HUES6 (cell line): ENCODE data around the gene MAU2.
"Not testable (repeated sequence)": the region's sequence is repeated elsewhere in the genome, so short reads cannot be mapped to it uniquely, and the experiment has no call there.

Experiments
- H3K27ac ChIP-seq: 2 replicates; pipeline ENCODE4 v1.7.0; 2013; ENCODE audit warnings: low read depth, mild to moderate bottlenecking, low read length, inconsistent platforms
- H3K27me3 ChIP-seq: 2 replicates; pipeline ENCODE4 v1.6.1; 2013; ENCODE audit warnings: low read length; ENCODE audit not compliant: control insufficient read depth, insufficient read depth
- H3K36me3 ChIP-seq: 2 replicates; pipeline ENCODE4 v1.6.1; 2013; ENCODE audit warnings: low read length; ENCODE audit not compliant: control insufficient read depth, insufficient read depth
- H3K4me1 ChIP-seq: 2 replicates; pipeline ENCODE4 v1.6.1; 2013; ENCODE audit warnings: low read length; ENCODE audit not compliant: control insufficient read depth, insufficient read depth
- H3K4me3 ChIP-seq: 2 replicates; pipeline ENCODE4 v1.5.1; 2013; ENCODE audit warnings: low read depth, low read length
- H3K9ac ChIP-seq: one replicate; pipeline ENCODE4 v1.6.1; 2013; ENCODE audit warnings: mild to moderate bottlenecking, low read length
- H3K9me3 ChIP-seq: 2 replicates; pipeline ENCODE4 v1.6.1; 2013; ENCODE audit warnings: low read depth, low read length; ENCODE audit not compliant: control insufficient read depth, insufficient read depth

The MAU2 gene

DNA sequence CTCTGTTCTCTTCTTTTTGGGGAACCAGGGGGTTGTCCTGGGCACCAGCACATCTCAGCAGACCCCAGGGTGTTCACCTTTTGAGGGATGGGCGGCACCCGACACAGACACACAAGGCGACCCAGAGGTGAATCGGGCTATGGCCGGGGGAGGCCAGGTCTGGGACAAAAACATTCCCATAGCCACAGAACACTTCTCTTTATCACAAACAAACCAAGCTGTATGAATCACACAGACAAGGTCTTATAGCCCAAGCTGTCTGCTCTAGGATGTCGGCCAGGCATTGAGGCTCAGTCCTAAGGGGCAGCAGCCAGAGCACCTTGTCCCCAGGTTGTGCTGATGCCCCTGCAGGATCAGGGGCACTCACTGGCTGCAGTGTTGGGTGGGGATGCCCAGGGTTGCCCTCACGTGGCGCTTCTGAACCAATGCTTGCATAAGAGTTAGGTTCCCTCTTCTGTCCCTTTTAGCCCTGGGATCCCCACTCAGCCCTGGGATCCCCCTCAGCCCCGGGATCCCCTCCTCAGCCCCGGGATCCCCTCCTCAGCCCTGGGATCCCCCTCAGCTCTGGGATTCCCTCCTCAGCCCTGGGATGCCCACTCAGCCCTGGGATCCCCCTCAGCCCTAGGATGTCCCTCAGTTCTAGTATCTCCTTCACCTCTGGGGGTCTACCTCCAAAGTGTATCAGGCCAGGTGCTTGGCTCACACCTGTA is 26.9 kb downstream of the MAU2 start:
- Histone ChIP-seq H3K4me3 (no peak overlapping the region), H3K27ac (no peak overlapping the region), H3K9me3 (no peaks in the 10 kb centered on the region), H3K36me3 (peaks cover 84% of the 10 kb centered on the region), H3K9ac (no peak overlapping the region), H3K4me1 (no peaks in the 10 kb centered on the region), H3K27me3 (no peaks in the 10 kb centered on the region)

DNA sequence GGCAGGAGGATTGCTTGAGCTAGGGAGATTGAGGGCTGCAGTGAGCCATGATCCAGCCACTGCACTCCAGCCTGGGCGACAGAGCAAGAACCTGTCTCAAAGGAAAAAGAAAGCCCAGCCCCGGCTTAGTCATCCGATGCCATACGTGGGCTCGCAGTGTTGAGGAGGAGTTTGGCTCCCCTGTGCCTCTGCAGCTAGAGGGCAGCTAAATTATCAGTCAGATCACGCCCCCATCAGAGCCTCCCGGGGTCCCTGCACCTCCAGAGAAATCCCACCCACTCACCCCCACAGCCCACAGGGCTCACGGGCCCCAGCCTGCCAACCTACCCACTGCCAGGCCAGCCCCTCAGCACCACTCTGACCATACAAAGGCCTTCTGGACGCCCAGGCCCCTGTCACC is 27.6 kb downstream of the MAU2 start:
- no peak overlapping the region for H3K4me3 ChIP-seq
- peaks cover 86% of the 10 kb centered on the region for H3K36me3 ChIP-seq
- no peaks in the 10 kb centered on the region for H3K4me1 ChIP-seq
- H3K9me3 ChIP-seq = no peaks in the 10 kb centered on the region
- H3K27ac ChIP-seq = no peak overlapping the region
- no peak overlapping the region for H3K9ac ChIP-seq
- H3K27me3 ChIP-seq = no peaks in the 10 kb centered on the region

DNA sequence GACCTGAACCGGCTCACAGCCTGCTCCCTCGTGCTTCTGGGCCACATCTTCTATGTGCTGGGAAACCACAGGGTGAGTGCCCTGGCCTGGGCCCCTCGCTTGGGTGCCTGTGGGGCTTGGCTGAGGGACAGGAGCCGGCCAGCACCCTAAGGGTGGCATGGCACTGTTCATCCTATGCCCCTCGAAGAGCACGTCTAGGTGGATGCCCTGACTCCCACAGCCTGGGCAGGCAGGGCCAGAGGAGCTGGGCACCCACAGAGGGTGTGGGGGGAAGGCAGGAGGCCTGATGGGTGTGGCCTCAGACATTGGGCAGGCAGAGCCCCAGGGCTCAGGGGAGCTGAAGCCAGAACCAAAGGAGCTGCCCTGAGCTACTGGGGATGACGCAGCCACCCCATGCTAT is 28.7 kb downstream of the MAU2 start:
- Histone ChIP-seq H3K9me3 (no peaks in the 10 kb centered on the region), H3K36me3 (peaks cover 89% of the 10 kb centered on the region), H3K27me3 (no peaks in the 10 kb centered on the region), H3K4me1 (no peaks in the 10 kb centered on the region), H3K4me3 (no peak overlapping the region), H3K9ac (no peak overlapping the region), H3K27ac (no peak overlapping the region)

DNA sequence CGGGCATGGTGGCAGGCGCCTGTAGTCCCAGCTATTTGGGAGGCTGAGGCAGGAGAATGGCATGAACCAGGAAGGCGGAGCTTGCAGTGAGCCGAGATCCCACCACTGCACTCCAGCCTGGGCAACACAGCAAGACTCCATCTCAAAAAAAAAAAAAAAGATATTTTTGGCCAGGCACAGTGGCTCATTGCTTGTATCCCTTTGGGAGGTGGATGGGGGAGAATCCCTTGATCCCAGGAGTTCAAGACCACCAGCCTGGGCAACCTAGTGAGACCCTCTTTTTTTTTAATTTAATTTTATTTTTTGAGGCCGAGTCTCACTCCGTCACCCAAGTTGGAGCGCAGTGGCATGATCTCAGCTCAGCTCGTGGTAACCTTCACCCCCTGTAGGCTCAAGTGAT is 30.1 kb downstream of the MAU2 start:
- H3K27me3 ChIP-seq, H3K9me3 ChIP-seq, H3K9ac ChIP-seq, H3K4me3 ChIP-seq, H3K27ac ChIP-seq, H3K4me1 ChIP-seq: not testable (repeated sequence)
- H3K36me3 ChIP-seq = peaks cover 89% of the 10 kb centered on the region

DNA sequence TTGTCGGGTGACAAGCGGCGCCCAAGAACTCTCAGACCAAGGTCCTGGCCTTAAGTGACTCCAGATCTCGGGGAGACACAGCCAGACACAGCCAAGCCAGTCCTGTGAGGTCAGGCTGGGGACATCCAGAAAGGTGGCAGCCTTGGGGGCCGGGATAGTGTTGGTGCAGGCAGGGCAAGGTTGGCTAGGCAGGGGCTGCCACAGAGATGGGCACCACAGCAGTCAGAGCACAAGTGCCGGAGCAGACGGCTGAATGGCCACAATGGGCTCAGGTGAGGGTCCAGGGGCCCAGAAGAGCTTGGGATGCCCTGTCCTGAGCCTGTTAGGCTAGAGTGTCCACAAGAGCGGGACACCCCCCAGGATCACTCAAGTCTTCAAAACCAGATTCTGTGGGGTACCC is 32.2 kb downstream of the MAU2 start:
- H3K9me3 ChIP-seq = no peaks in the 10 kb centered on the region
- H3K36me3 ChIP-seq = peaks cover 85% of the 10 kb centered on the region
- H3K4me3 ChIP-seq = no peak overlapping the region

DNA sequence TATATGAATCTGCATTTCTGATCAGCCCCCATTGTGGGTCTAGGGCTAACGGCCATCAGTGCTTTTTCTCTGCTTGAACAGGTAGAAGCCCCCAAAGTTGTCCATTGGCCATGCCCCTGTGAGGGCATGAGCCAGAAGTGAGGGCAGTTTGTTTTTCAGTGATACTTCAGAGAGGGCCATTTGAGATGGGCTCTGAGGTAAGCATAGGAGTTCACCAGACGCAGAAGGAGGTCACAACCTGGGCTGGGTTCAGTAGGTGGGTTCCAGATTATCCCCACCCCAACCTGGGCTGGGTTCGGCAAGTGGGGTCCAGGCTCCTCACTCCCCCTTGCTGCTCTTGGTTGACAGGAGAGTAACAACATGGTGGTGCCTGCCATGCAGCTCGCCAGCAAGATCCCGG is 33.4 kb downstream of the MAU2 start:
- H3K9ac ChIP-seq = no peak overlapping the region
- H3K36me3 ChIP-seq = peaks cover 74% of the 10 kb centered on the region
- no peak overlapping the region for H3K4me3 ChIP-seq
- no peak overlapping the region for H3K27ac ChIP-seq
- no peaks in the 10 kb centered on the region for H3K27me3 ChIP-seq
- H3K9me3 ChIP-seq = no peaks in the 10 kb centered on the region
- H3K4me1 ChIP-seq = no peaks in the 10 kb centered on the region

More for the DNA sequence above, 32.2 kb downstream of the MAU2 start:
- H3K27ac ChIP-seq = no peak overlapping the region
- H3K27me3 ChIP-seq = no peaks in the 10 kb centered on the region
- H3K4me1 ChIP-seq = no peaks in the 10 kb centered on the region
- H3K9ac ChIP-seq = no peak overlapping the region

DNA sequence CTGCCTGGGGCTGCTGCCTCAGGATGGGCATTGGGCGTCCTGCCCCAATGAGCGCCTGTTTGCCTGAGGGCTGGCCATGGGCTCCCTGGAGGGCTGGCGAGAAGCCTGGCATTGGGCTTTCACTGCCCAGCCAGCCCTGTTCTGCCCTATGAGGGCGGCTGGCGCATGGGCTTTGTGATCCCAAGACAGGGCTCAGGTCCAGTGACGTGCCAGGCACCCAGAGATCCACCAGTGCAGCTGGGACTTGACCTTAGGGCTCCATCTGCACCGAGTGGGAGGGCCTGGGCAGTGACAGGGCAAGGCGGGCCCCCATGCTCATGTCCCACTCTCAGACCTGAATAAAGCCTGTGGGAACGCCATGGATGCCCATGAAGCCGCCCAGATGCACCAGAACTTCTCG is 34.3 kb downstream of the MAU2 start:
- Histone ChIP-seq H3K4me1 (no peaks in the 10 kb centered on the region), H3K27me3 (no peaks in the 10 kb centered on the region), H3K36me3 (peaks cover 67% of the 10 kb centered on the region), H3K4me3 (no peak overlapping the region), H3K9me3 (no peaks in the 10 kb centered on the region), H3K9ac (no peak overlapping the region), H3K27ac (no peak overlapping the region)

DNA sequence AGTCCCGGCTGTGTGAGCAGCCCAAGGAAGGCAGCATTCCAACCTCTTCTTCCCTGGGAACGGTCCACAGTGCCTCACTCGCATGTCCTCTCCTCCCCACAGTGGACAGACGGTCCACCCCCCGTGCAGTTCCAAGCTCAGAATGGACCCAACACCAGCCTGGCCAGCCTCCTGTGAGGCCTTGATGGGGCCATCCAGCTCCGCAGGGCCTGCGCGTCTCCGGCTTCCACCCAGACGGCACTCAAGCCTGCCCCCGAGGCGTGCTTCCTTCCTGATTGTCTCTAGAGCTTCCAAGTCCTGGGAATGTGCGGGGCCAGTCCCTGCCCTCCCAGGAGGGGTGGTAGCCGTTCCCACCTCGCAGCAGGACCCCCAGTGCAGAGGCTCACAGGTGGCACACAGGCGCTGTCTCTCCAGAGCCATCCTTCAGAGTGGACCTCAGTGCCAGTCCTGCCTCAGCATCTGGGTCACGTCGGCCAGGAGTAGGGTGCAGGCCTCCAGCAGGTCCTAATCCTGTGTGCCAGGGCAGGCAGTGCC is 35.0 kb downstream of the MAU2 start:
- Histone ChIP-seq H3K27me3 (no peaks in the 10 kb centered on the region), H3K9ac (no peak overlapping the region), H3K4me3 (no peak overlapping the region), H3K4me1 (no peaks in the 10 kb centered on the region), H3K27ac (no peak overlapping the region), H3K9me3 (no peaks in the 10 kb centered on the region), H3K36me3 (peaks cover 67% of the 10 kb centered on the region)

DNA sequence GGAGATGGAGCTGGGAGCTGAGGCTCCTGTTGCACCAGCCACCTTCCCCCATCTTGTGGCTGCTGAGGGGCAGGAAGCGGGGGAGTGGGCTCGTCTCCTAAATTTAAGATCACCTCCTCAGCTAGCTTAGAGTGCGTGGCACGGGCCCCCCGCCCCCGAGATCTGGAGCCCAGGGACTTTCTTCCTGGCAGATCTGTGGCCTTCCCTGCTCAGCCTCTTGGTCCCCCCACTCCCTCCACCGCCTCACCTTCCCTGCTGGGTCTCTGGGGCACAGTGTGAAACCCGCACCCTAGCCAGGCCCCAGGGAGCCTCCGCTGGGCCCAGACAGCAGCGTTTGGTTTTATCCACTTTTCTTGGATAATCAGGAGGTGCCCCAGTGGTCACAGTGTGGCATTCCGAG is 35.9 kb downstream of the MAU2 start:
- Histone ChIP-seq H3K9me3 (no peaks in the 10 kb centered on the region), H3K27me3 (no peaks in the 10 kb centered on the region), H3K4me3 (no peak overlapping the region), H3K36me3 (peaks cover 59% of the 10 kb centered on the region), H3K9ac (no peak overlapping the region), H3K27ac (no peak overlapping the region), H3K4me1 (0 out of 2 replicates have a peak, but pooled peaks cover 2% of the 10 kb centered on the region)

DNA sequence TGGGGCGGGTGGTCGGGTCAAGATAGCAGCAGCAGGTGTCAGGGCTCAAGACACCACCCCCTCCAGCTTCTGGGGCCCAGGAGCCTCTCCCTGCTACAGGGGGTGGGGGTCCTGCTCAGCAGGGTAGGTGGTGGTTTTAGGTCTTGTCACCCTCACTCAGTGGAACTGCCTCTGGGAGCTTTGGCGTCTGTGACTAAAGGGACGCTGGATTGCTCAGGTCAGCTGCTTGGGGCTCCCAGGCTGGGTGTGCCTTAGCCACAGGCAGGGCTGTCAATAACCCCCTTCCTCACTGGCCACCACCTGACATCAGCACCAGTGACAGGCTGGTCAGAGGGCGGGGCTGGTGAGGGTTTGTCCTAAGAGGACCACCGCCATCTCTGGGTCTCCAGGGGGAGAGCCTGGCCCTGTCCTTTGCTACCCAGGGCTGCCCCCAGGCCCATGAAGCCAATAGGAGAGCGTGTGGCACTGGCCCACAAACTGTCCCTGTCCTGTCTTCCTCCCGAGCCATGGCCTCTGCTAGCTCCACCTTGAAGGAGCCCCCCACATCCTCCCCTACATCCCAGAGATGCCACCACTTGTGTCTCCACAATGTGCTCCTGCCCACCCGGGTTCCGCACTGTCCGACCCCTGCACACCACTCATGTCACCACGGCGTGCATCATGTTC is 36.4 kb downstream of the MAU2 start:
- no peak overlapping the region for H3K9ac ChIP-seq
- H3K27ac ChIP-seq = no peak overlapping the region
- H3K27me3 ChIP-seq = no peaks in the 10 kb centered on the region
- H3K4me1 ChIP-seq = 0 out of 2 replicates have a peak, but pooled peaks cover 2% of the 10 kb centered on the region
- no peak overlapping the region for H3K4me3 ChIP-seq
- no peaks in the 10 kb centered on the region for H3K9me3 ChIP-seq
- H3K36me3 ChIP-seq = peaks cover 54% of the 10 kb centered on the region

DNA sequence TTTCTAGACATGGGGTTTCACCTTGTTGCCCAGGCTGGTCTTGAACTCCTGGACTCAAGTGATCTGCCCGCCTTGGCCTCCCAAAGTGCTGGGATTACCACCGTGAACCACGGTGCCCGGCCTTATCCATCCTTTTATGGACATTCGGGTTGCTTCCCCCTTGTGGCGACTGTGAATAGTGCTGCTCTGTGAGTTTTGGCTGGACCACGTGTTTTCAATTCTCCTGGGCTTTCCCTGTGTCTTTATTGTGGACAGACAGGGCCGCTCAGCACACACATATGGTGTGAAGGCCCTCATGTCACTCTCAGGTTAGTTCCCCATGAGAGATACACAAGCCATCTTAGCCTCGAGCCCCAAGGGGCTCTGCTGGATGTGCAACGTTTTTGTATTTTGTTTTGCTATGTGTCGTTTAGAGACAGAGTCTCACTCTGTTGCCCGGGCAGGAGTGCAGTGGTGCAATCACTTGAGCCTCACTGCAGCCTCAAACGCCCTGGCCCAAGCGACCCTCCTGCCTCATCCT is 40.5 kb downstream of the MAU2 start:
- Histone ChIP-seq H3K9me3 (no peaks in the 10 kb centered on the region), H3K4me1 (peaks cover 8% of the 10 kb centered on the region; the same call in 1 of the 2 replicates), H3K27me3 (no peaks in the 10 kb centered on the region), H3K36me3 (peaks cover 13% of the 10 kb centered on the region), H3K27ac (no peak overlapping the region), H3K4me3 (no peak overlapping the region), H3K9ac (no peak overlapping the region)
